Gastroesophageal sphincter (tissue), 4 donors: ENCODE results near the gene LIMS1. TPM values are rescaled to one million over a fixed set of nuclear protein-coding genes. Genes with fewer than 3 reads are reported as not detected.
A peak's percentile ranks its signal among the peaks of the same experiment; 100 is the strongest.

Experiments used
- ATAC-seq: fragments of 150-250 bp; one replicate; pipeline ENCODE4 v1.9.1; 2016; ENCODE audit warnings: mild to moderate bottlenecking, moderate library complexity
- H3K27ac ChIP-seq, 4 donors: fragments of 200-600 bp; sonication (generic) in 3 of 4; 1 replicate in 3 of 4; 2 replicates in 1 of 4; pipeline ENCODE4 v1.5.1; 2016 to 2019
- H3K27me3 ChIP-seq: fragments of 200-600 bp; sonication (generic); one replicate; pipeline ENCODE4 v1.5.1; 2019
- H3K36me3 ChIP-seq, 2 donors: fragments of 200-600 bp; sonication (generic); one replicate each; pipeline ENCODE4 v1.5.1; 2019; ENCODE audit warnings: control low read depth in 1 of 2
- H3K4me1 ChIP-seq, 3 donors: fragments of 200-600 bp; sonication (generic); 1 replicate in 2 of 3; 2 replicates in 1 of 3; pipeline ENCODE4 v1.5.1; 2016 to 2019; ENCODE audit warnings: control low read depth in 2 of 3
- H3K4me3 ChIP-seq, 2 donors: fragments of 200-600 bp; sonication (generic); one replicate each; pipeline ENCODE4 v1.5.1; 2019; ENCODE audit warnings: mild to moderate bottlenecking in 1 of 2, moderate library complexity in 1 of 2
- H3K9me3 ChIP-seq, 3 donors: fragments of 200-600 bp; sonication (generic); one replicate each; pipeline ENCODE4 v1.5.1; 2017 to 2019; ENCODE audit warnings: control low read depth in 2 of 3
- CTCF ChIP-seq, 4 experiments: fragments of 200-600 bp in 2 of 4; fragments of 450-650 bp in 2 of 4; sonication (generic) in 1 of 4; IDR thresholded peaks; one replicate each; pipeline ENCODE4 v1.5.1; 2017 to 2019; ENCODE audit warnings: antibody characterized with exemption in 4 of 4, mild to moderate bottlenecking in 2 of 4, moderate library complexity in 2 of 4
- EP300 ChIP-seq: sonication (generic); formaldehyde crosslinking; IDR thresholded peaks from one replicate; pipeline ENCODE4 v1.6.1; 2017; ENCODE audit warnings: antibody characterized with exemption, mild to moderate bottlenecking
- POLR2A ChIP-seq, 2 donors: fragments of 450-650 bp; IDR thresholded peaks; one replicate each; pipeline ENCODE4 v1.6.1; 2017; ENCODE audit warnings: antibody characterized with exemption in 2 of 2, mild to moderate bottlenecking in 2 of 2, moderate library complexity in 1 of 2
- POLR2AphosphoS5 ChIP-seq: sonication (generic); formaldehyde crosslinking; IDR thresholded peaks from one replicate; pipeline ENCODE4 v1.6.1; 2017; ENCODE audit warnings: antibody characterized with exemption
- WGBS, 2 donors: methylation state at CpG; one replicate each; pipeline ENCODE4 v1.1.5; 2018; ENCODE audit warnings: low coverage in 1 of 2; 5-methylcytosine and 5-hydroxymethylcytosine counted together
- total RNA-seq, 4 donors: library from RNA; depleted of rRNA; stranded (reverse); fragments of >200 nt; gene quantifications; one replicate each; pipeline ENCODE4 v1.1.0, GENCODE V29; 2016

LIMS1 gene
- total RNA-seq, 4 donors from 2014 or later: 79.6 to 119 (median 116) TPM

DNA sequence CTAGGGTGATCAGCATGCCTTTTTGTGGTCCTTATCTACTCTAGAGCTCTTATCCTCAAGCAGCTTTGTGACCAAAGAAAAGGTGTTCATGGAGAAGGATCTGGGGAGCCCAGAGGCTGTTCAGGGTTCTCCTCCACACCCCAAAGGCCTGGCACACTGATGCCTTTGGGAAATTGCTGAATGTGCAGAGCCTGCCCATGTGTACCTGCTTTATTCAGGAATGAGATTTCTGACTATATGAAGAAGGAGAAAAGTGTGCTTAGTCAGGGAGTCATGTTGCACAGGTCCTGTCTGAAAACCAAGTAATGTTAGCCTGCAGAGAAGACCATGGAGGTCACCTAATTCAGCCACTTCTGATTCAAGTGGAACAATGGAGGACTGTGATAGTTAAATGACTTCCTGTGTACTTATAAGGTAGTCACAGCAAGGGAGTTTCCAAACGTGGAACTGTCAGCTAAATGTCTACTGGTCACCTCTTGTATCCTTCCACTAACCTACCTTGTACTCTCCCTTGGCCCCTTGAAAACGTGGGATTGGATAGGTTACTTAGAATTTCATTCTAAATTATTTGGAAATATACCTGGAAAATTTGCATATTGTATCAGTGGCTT, 81.3 kb downstream of the LIMS1 start:
- Histone ChIP-seq H3K36me3 (no peaks in the 10 kb centered on the region), H3K27ac (peak overlapping the region in 1 of 4 donors; percentile 2), H3K4me3 (no peak overlapping the region), H3K27me3 (no peaks in the 10 kb centered on the region), H3K4me1 (peaks cover 18 to 87% (median 20%) of the 10 kb centered on the region in 3 donors), H3K9me3 (no peaks in the 10 kb centered on the region)
- no peak for TF ChIP-seq EP300
- TF ChIP-seq POLR2A (IDR thresholded peaks at IDR 0.05): no peak
- no peak for TF ChIP-seq POLR2AphosphoS5
- no peak for TF ChIP-seq CTCF (IDR thresholded peaks at IDR 0.05)
- ATAC-seq: no peak
- 50% methylated on average over 2 of the region's 2 CpGs; no CpG with 5 or more reads in 1 of the 2 donors for WGBS, 2 donors

- Histone ChIP-seq H3K36me3 (no peaks in the 10 kb centered on the region), H3K9me3 (no peaks in the 10 kb centered on the region), H3K27ac (no peak overlapping the region), H3K27me3 (no peaks in the 10 kb centered on the region), H3K4me1 (peaks cover 22 to 95% (median 25%) of the 10 kb centered on the region in 3 donors), H3K4me3 (no peak overlapping the region)
- WGBS, 2 donors: 100% methylated on average over 3 of the region's 5 CpGs; no CpG with 5 or more reads in 1 of the 2 donors
- no peak for ATAC-seq
- TF ChIP-seq POLR2A (IDR thresholded peaks at IDR 0.05) (no peak), EP300 (no peak), CTCF (IDR thresholded peaks at IDR 0.05) (no peak)
Observed at GRCh38 chr2:108616318-108616717, 82.0 kb downstream of the LIMS1 start.

GRCh38 chr2:108616751-108617161, 82.5 kb downstream of the LIMS1 start:
- WGBS, 2 donors: 28 to 29% methylated on average over 2 of the region's 2 CpGs
- TF ChIP-seq EP300 (no peak), CTCF (IDR thresholded peaks at IDR 0.05) (no peak)
- peaks cover 22 to 99% (median 27%) of the 10 kb centered on the region in 3 donors for H3K4me1 ChIP-seq
- ATAC-seq: no peak
- no peaks in the 10 kb centered on the region for H3K36me3 ChIP-seq
- H3K27ac ChIP-seq: peak overlapping the region in 1 of 4 donors; percentile 44
- no peaks in the 10 kb centered on the region for H3K9me3 ChIP-seq
- no peak overlapping the region for H3K4me3 ChIP-seq
- H3K27me3 ChIP-seq: no peaks in the 10 kb centered on the region

DNA sequence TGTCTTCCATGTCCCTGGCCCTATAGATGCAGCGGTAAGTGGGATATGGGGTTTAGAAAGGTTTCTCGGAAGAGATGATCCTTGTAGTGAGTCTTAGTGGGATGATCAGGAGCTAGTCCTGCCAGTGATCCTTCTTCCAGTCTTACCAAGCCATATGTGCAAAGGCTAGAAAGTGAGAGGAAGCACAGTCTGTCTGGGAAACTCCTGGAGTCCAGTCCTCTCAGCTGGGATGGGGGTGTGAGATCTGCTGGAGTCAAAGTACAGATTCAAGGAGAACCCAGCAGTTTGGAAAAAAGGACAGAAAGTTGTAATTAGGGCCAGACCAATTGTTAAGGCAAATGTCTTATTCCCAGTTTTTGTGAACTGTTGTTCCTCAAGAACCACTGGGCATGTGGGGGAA, 83.3 kb downstream of the LIMS1 start:
- peak overlapping the region in 2 of 4 donors; percentile 41 to 44 for H3K27ac ChIP-seq
- ATAC-seq: no peak
- H3K9me3 ChIP-seq: no peaks in the 10 kb centered on the region
- no peak for TF ChIP-seq POLR2AphosphoS5
- no peak for TF ChIP-seq POLR2A (IDR thresholded peaks at IDR 0.05)
- TF ChIP-seq CTCF (IDR thresholded peaks at IDR 0.05): no peak
- no peak for TF ChIP-seq EP300
- H3K36me3 ChIP-seq: no peaks in the 10 kb centered on the region
- peaks cover 22 to 98% (median 23%) of the 10 kb centered on the region in 3 donors for H3K4me1 ChIP-seq
- H3K27me3 ChIP-seq: no peaks in the 10 kb centered on the region
- WGBS, 2 donors: 55 to 94% methylated on average over 2 of the region's 2 CpGs
- H3K4me3 ChIP-seq: no peak overlapping the region

DNA sequence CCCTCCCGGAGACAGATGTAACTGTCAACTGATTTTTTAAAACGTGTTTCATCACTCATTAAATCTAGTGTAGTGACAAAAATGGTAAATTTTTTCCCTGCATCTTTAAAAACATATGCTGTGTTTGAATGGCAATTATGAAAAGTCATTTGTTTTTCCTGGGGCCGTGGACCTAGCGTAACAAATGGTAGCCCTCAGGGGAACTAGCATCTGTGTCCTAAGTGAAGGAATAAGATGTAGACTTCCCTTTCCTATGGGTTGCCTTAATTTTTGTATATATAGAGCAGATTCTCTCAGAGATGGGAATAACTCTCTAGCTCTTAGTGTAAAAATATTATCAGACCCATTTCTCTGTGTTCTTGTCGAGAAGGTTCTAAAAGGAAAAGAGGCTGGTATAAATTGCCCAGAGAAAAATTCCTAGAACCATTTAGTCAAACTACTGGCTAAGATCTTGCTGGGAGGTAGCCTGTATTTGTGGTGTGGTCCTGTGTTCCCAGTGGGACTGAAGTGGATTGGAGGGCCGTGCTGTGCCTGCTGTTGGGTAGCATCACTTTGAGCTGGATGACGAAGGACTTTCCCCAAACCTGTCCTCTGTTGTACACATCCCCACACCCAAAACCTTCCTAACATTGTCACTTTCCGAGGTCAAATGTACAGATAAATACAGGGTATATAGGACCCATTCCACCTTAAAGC, 85.8 kb downstream of the LIMS1 start:
- no peak for ATAC-seq
- Histone ChIP-seq H3K36me3 (no peaks in the 10 kb centered on the region), H3K4me3 (no peak overlapping the region), H3K27ac (peak overlapping the region in 1 of 4 donors; percentile 22), H3K9me3 (no peaks in the 10 kb centered on the region), H3K4me1 (peaks cover 28 to 97% (median 33%) of the 10 kb centered on the region in 3 donors), H3K27me3 (no peaks in the 10 kb centered on the region)
- TF ChIP-seq POLR2A (IDR thresholded peaks at IDR 0.05) (no peak), POLR2AphosphoS5 (no peak), EP300 (no peak), CTCF (IDR thresholded peaks at IDR 0.05) (no peak)
- WGBS, 2 donors: 75 to 80% methylated on average over 6 to 7 of the region's 8 CpGs
